GM21360 (cell line): ENCODE results near the gene ENHO.
"Not testable (repeated sequence)": the region's sequence is repeated elsewhere in the genome, so short reads cannot be mapped to it uniquely, and the experiment has no call there.

Source experiments
- ATAC-seq: cut with Tn5 transposase; IDR thresholded peaks from one replicate; pipeline ENCODE4 v1.9.1; 2021; ENCODE audit warnings: mild to moderate bottlenecking, moderate library complexity; ENCODE audit not compliant: unreplicated experiment

ENHO gene

GRCh38 chr9:34532041-34532440 is 9.3 kb upstream of the ENHO start:
- ATAC-seq = not testable (repeated sequence)

GRCh38 chr9:34526026-34526425 is 3.2 kb upstream of the ENHO start:
- ATAC-seq = no peak

DNA sequence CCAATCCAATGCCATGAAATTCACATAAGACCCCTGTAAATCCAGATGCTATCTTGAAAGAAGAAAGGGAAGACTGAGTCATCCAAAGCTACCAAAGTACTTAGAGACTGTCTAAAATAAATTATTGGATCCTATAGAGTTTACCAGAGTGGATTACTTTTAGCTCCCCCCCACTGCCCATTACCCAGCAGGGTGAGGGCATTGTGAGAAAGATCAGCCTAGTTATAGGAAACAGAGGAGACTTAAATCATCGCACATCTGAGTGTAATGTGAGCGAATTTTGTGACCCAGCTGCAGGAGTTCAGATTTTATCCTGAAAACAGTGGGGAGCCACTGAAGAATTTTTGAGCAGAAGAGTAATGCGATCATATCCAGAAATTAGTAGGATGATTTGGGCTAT is 1.6 kb upstream of the ENHO start:
- no peak for ATAC-seq

DNA sequence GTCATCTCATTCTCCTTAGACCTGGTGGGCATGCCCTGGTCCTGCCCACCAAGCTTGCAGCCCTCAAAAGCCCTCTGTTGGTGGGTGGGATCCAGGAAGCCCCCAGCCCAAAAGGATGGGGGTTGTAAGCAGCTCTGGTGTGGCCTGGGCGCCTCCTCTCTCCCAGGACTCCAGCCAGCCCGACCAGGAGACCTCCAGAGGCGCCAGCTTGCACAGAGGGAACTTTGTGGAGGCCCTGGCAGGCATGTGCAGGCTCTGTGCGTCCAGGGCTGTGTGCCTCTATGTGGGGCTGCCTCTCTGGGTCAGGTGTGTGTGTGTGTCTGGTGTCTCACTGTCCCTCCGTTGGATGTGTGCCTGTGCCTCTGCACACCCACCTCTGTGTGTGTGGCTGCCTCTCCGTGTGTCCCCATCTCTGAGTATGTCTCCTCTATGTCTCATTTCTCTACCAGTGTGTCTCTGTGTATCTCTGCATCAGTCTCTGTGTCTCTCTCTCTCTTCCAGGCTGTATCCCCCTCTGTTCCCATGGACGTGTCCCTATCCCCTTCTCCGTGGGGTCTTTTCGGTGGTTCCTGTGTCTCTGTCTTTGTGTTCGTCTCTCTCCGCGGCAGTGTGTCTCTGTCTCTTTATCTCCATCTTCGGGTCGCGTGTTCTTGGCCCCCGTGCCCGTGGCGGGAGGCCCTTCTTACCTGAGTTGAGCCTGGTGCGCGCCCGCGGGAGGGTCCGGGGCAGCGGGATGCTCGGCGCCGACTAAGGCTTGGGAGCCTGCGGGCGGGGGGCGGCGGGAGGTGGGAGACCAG is 501 bp downstream of the ENHO start:
- ATAC-seq = no peak

GRCh38 chr9:34521406-34522045 is 1.3 kb downstream of the ENHO start:
- ATAC-seq = no peak

GRCh38 chr9:34520505-34521385 is 2.0 kb downstream of the ENHO start:
- no peak for ATAC-seq

DNA sequence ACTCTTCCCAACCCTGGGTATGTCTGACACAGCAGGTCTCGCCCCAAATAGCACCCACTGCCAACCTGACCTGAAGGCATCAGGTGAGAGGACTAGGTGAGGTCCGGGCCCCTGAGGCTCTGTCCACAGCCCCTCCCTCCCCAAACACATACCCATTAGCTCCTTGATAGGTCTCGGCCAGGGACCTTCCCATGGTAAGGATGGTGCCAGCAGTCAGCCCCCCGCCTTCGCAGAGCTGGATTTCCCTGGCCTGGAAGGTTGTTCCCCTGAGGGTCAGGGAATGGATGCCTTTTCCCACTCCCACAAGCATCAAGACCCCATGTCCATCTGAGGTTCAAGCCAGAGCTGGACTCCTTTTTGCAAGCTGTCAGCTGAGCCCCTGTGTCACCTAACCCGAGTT is 2.7 kb downstream of the ENHO start:
- ATAC-seq = no peak

- no peak for ATAC-seq
Measured at GRCh38 chr9:34519321-34520020, 3.3 kb downstream of the ENHO start.

DNA sequence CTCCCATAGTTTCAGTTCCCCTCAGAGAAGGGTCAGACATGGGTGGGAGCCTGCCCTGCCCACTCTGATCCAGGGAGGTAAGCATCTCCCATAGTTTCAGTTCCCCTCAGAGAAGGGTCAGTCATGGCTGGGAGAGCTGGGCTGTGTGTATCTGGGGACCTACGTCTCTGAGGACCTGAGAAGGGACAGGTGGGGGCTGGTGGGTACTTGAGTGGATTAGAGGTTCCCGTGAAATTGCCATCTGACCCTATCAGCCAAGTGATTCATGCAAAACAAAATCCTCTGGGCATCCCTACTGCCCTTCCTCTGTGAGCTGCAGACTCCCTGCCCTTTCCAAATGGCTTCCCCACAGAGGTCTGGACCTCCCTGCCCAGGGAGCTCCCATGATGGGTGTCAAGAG is 3.9 kb downstream of the ENHO start:
- ATAC-seq = no peak

- no peak for ATAC-seq
Measured at GRCh38 chr9:34518110-34518616, 4.6 kb downstream of the ENHO start.

DNA sequence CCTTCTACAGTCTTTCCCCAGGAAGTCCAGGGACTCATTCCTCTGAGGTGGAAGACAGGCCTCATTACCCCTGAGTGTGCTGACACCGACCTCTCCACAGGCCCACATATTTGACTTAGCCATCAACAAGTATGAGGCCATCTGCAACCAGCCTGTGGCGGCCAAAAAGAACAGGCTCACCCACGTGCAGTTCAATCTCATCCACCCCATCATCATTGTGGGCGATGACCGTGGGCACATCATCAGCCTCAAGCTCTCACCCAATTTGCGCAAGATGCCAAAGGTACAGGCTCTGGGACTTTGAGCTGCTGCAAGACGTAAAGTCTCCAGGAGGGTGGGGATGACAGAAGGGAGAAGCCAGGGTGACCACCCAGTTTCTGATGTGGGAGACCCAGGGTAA is 5.6 kb downstream of the ENHO start:
- no peak for ATAC-seq

DNA sequence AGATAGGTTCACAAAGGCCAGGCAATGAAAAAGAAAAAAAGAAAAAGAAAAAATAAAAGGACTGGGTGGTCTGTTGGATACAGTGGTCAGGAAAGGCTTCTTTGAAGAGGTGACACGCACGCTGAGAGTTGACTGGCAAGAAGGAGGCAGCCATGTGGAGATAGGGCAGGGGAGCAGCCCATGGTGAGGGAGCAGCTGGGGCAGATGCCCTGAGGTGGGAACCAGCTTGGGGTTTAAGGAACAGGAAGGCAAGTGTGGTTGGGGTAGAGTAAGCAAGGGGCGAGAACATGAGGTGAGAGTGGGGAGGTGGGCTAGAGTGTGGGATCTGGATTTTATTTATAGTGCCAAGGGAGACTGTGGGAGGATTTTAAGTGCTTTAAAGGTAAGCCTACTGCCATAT is 6.8 kb downstream of the ENHO start:
- no peak for ATAC-seq

GRCh38 chr9:34514816-34515215 is 8.0 kb downstream of the ENHO start:
- ATAC-seq = no peak

GRCh38 chr9:34514401-34514800 is 8.4 kb downstream of the ENHO start:
- no peak for ATAC-seq

DNA sequence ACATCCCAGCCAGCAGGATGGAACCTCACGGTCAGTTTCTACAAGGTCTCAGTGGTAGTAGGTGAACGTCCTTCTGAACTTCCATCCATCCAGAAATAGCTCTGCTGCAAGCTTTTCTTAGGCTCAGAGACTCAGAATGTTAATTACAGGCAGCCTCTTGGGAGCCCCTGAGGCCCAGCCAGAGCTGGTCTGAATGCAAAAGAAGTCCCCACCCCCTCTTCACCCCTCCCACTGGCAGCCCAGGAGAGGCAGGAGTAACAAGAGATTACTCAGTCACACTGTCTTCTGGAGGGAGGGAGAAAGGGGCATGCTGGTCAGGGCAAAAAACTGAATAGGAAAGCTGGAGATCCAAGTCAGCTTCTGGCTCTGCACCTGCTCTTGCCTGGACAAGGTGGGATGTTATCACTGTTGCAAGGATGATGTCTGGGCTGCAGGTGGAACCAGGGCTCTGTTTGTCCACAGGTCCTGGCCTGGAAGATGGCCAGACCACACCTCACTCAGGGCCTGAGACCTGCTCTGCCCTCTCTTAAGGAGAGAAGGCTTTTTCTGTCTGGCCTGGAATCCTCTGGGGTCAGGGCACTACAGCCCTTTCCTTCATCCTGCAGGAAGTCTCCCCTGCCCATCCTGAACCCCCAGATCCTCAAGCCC is 9.1 kb downstream of the ENHO start:
- ATAC-seq = no peak

DNA sequence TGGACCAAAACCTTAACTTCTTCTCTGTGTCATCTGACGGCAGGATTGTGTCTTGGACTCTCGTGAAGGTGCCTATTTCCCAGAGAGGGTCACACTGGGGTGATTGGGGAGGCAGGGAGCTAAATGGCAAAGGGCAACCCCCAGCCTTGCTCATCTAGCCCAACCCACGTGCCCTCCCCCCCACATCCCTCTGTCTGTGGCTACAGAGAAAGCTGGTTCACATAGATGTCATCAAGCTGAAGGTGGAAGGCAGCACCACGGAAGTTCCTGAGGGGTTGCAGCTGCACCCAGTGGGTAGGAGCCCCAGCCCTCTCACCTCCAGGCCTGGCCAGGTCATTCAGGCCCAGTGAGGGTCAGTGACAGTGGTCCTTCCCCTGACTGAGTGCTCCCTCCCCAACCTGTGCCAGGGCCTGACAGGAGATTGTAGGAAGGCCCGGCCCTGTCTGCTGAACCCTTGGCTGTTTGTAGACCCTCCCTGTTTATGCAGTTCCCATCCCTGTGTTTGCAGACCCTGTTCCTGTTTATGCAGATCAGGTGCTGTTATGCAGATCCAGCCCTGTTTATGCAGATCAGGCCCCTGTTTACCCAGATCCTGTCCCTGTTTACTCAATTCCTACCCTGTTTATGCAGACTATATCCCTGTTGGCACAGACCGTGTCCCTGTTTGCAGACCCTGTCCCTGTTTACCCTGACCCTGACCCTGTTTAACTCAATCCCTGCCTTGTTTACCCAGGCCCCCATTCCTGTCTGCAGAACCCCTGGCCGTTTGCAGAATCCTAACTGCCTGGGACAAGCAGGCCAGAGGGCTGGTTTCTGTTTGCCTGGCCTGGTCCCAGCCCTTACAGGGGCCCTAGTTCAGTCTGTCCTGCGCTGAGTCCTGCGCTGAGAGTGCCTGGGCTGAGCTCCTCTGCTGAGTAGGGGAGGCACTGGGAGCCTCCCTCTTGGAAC is 10.4 kb downstream of the ENHO start:
- ATAC-seq = no peak

DNA sequence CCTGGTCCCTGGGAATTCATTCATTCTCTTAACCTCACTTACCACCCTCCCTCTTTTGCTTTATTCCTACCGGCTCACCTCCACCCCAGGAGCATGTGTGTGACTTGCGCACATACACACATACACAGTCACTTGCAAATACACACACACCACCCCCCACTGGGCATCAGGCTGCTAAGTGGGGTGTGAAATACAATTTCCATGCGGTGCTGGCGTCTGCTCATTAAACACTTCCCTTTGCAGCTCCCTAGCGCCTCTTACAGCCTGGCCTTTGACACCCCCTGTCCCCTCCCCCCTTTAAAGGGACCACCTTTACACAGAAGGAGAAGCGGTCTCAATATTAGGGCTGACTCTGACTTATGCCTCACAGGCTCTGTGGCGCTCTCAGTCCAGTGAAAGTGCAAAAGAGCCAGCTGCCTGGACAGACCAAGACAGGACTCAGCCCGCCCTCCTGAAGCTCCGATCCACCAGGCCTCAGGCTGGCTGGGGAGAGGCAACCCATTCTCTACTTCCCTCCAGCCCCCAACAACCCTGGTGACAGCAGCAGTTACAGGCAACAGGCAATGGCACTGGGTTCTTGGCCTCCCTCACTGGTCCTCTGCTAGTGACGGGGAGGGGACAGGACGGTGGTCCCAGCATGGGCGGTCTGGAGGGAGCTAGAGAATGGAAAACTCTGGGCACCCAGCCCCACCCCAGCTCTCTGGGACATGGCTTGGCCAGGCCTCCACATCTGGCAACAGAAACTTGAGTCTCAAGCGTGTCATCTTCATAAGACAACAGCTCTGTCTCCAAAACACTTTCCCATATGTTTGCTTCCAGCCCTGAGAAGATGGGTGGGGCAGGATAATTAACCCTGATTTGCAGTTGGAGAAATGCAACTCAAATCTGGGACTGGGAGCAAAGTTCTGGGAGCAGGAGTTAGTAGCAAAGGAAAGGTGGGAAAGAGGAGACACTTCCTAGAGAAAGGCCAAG is 12.0 kb downstream of the ENHO start:
- ATAC-seq = no peak

- ATAC-seq = no peak
Measured at GRCh38 chr9:34508951-34509350, 13.8 kb downstream of the ENHO start.
